GM12872 (cell line): ENCODE data around the gene PTK7.

Experiments used
- TF ChIP-seq, protein P1 (sequence below): IDR thresholded peaks from 3 replicates; pipeline ENCODE4 v1.5.1; 2011; ENCODE audit warnings: low read depth, mild to moderate bottlenecking, low read length, moderate library complexity; ENCODE audit not compliant: insufficient read depth

The PTK7 gene

DNA sequence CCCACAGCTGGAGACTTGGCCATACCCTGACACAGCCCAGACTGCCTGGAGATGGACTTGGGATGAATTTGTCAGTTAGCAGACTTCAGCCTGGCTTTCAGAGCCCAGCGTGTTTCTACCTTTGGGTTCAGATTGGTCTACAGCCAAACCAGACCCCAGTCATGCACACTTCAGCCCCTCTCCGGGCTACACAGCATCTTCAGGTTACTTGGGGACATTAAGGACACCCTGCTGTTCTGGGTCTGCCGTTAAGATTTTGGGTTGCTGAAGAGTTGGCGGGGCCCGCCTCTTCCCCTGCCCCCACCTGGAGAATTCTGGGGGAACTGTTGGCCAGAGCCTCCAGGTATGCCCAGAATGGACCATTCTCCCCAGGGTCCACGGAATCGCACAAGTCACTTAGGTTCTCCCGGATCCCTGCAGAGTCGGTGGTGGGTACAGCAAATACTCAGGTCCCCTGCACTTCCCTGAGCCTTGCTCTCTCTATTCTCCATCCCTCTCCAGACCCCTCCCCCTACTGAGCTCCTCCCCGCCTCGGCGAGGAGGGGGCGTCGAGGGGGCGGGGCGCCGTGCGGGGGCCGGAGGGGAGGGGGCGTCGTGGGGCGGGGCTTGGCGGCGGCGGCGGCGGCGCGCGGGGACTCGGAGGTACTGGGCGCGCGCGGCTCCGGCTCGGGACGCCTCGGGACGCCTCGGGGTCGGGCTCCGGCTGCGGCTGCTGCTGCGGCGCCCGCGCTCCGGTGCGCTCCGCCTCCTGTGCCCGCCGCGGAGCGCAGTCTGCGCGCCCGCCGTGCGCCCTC is at the start of gene PTK7:
Gene PTK7, plus strand, starts transcription at position 645 of the 794 bp plus-strand sequence. CDS start 175 bp downstream, outside the sequence.
- TF ChIP-seq, protein P1, sequence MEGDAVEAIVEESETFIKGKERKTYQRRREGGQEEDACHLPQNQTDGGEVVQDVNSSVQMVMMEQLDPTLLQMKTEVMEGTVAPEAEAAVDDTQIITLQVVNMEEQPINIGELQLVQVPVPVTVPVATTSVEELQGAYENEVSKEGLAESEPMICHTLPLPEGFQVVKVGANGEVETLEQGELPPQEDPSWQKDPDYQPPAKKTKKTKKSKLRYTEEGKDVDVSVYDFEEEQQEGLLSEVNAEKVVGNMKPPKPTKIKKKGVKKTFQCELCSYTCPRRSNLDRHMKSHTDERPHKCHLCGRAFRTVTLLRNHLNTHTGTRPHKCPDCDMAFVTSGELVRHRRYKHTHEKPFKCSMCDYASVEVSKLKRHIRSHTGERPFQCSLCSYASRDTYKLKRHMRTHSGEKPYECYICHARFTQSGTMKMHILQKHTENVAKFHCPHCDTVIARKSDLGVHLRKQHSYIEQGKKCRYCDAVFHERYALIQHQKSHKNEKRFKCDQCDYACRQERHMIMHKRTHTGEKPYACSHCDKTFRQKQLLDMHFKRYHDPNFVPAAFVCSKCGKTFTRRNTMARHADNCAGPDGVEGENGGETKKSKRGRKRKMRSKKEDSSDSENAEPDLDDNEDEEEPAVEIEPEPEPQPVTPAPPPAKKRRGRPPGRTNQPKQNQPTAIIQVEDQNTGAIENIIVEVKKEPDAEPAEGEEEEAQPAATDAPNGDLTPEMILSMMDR = no peak

DNA sequence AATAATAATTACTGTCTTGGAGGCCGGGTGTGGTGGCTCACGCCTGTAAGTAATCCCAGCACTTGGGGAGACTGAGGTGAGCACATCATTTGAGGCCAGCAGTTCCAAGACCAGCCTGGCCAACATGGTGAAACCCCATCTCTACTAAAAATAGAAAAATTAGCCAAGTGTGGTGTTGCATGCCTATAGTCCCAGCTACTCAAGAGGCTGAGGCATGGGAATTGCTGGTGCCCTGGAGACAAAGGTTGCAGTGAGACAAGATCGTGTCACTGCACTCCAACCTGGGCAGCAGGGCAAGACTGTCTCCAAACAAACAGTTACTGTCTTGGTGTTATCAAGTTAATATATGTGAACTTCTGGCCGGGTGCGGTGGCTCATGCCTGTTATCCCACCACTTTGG is 49.7 kb upstream of the PTK7 start:
- TF ChIP-seq, protein P1 = no peak

DNA sequence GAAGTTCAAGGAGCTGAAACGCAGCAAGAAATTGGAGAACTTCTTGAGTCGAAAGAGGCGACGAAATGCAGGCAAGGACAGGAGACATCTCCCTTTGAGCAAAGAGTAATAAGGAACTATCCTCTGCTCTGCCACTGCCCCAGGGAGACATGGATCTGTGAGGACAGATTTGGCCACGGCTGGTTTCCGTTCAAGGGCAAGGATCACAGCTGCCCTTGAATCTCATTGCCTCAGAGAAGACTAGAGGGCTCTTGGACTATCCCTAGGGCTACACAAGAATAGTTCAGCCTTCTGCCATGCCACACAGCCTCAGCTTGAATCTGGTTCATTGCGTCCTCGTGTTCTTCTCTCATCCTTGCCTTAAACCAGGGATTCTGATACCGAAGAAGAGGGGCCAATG is 47.0 kb upstream of the PTK7 start:
- TF ChIP-seq, protein P1 = no peak

DNA sequence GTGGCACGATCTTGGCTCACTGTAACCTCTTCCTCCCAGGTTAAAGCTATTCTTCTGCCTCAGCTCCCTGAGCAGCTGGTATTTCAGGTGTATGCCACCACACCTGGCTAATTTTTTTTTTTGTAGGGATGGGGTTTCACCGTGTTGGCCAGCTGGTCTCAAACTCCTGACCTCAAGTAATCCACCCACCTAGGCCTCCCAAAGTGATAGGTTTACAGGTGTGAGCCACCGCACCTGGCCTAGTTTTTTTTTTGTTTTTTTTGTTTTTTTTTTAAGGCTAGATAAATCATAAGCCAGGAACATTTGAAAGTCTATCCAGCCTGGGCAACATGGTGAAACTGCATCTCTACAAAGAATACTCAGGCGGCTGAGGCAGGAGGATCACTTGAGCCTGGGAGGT is 43.8 kb upstream of the PTK7 start:
- TF ChIP-seq, protein P1 = no peak

DNA sequence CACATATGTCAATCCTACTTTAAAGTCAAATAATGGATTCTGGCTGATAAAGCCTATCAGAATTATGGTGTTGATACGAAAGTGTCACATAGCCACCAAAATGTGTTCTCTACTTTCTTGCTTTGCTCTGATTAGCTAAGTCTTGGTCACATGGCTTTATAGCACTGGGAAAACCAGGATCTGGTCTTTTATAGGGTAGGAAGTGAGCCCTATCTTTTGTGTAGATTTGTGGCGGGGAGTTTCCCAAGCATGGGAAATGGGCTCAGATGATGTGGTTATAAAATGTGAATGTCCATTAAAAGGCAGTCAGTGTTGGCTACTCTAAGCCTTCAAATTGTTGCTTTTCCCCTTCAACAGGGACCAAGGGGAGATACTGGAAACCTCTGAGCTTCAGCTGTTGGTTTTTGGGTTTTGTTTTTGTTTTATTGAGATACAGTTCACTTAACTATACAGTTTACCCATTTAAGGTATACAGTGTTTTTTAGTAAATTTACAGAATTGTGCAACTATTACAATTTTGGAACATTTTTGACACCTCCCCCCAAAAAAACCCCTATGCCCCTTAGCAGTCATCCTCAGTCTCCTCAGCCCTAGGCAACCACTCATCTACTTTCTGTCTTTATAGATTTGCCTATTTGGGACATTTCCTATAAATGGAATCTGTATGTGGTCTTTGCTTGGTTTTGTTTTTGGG is 42.5 kb upstream of the PTK7 start:
- TF ChIP-seq, protein P1 = no peak

DNA sequence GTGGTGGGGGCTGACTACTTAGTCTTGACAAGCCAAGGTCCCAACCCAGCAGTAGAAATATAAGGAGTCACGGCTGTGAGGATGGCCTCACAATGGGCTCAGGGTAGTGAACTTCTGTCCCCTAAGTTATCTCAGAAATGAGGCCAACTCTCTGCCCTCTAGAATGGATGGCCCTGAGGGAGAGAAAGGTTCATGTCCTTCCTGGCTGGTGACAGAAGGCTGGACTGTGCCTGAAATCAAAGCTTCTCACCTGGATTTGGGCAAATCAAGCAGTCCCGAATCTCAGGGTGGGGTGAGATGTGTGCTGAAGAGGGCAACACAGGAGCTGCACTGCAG is 42.0 kb upstream of the PTK7 start:
- TF ChIP-seq, protein P1 = no peak

DNA sequence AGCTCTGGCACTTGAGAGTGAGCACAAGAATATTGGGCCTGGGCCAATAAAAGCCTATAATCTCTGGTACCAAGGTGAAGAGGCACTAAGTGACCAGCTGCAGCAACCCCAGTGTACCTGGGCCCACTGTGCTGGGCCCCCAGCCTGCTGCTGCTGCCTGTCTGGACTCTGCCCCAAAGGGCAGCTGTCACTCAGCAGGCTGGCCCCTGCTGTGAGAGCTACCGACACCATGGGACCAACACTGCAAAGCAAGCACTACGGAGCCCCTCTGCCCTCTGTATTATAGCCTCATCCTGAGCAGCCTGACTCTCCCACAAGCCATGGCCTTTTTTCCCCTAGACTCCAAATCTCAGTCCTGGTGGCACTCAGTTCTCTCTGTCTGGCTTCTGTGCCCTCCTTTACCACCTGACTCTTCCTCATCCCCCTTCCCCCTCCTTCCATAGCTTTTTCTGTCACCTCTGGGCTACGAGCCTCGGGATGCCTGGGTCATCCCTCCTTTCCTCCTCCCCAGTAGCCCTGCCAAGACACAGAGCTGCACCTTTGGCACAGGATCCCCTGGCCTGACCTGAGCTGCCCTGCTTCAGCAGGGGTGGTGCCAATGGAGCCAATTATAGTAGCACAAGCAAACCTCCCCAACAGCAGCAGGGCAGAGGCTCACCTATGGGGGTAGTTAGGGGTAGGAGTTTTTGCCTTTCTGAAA is 40.5 kb upstream of the PTK7 start:
- TF ChIP-seq, protein P1 = no peak
